Adrenal gland (tissue), 5 donors: ENCODE results near the gene CALML6.

Source experiments
- POLR2A ChIP-seq, 2 donors: fragments of 450-650 bp; IDR thresholded peaks; one replicate each; pipeline ENCODE4 v1.6.1; 2017; ENCODE audit warnings: antibody characterized with exemption in 2 of 2, mild to moderate bottlenecking in 2 of 2, moderate library complexity in 1 of 2
- TF ChIP-seq, protein P1 (sequence below), 6 experiments: fragments of 450-650 bp in 4 of 6; fragments of 200-600 bp in 2 of 6; sonication (generic) in 1 of 6; IDR thresholded peaks; 1 replicate in 5 of 6; 2 replicates in 1 of 6; pipeline versions ENCODE4 v1.5.1 to v1.8.0; 2016 to 2021; ENCODE audit warnings: antibody characterized with exemption in 6 of 6, mild to moderate bottlenecking in 2 of 6, moderate library complexity in 1 of 6
- donor health status: DM: no; HTN: no; CAD: no.

DNA sequence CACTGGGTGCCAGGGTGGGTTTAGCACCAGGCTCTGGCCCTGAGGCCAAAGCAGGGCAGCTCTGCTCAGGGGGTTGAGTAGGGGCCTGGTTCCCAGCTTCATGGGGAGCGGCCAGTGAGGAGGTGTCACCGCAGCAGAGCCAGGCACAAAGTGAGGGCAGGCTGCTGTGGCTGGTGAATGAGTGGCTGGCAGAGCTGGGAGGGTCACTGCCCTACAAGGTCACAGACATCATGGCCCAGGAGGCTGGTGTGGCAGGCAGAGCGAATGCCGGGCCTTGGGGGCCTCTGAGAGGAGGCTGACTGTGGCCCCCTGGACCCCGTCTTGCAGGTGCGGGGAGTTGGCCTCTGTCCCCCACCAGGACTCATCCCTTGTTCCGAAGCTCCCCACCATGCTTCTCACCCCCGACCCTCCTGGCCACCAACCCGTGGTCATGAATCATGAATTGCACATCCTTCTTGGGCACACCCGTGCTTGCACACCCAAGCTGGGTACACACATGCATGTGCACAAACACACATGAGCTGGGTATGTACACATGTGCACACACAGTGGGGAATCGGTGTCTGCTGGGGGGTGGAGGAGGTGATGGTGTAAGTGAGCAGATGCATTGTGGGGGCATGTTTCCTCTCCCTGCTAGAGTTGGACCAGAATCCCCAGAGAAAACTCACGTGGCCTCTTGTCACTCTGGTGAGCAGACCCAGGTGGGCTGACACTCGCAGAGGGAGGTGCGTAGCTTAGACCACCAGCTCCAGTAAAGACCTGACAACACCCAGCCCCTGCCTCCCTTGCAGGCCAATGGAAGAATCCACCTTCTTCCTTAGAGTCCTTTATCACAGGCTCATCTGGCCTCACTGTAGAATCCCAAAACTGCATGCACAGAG lies 19.4 kb upstream of the CALML6 start:
- TF ChIP-seq, protein P1, sequence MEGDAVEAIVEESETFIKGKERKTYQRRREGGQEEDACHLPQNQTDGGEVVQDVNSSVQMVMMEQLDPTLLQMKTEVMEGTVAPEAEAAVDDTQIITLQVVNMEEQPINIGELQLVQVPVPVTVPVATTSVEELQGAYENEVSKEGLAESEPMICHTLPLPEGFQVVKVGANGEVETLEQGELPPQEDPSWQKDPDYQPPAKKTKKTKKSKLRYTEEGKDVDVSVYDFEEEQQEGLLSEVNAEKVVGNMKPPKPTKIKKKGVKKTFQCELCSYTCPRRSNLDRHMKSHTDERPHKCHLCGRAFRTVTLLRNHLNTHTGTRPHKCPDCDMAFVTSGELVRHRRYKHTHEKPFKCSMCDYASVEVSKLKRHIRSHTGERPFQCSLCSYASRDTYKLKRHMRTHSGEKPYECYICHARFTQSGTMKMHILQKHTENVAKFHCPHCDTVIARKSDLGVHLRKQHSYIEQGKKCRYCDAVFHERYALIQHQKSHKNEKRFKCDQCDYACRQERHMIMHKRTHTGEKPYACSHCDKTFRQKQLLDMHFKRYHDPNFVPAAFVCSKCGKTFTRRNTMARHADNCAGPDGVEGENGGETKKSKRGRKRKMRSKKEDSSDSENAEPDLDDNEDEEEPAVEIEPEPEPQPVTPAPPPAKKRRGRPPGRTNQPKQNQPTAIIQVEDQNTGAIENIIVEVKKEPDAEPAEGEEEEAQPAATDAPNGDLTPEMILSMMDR (IDR thresholded peaks at IDR 0.05) = no peak
- peak in 1 of 2 donors; percentile 51 for TF ChIP-seq POLR2A (IDR thresholded peaks at IDR 0.05)
